Activated naive CD4-positive, alpha-beta T cell treated with anti-CD3 and anti-CD28 coated beads for 36 hours (primary cell): ENCODE measurements around the gene MATR3. TPM values are rescaled to one million over a fixed set of nuclear protein-coding genes. Genes with fewer than 3 reads are reported as not detected.

ENCODE experiments used
- CTCF ChIA-PET: fragments of 350-600 bp; sonication (Branson Sonifier 250); formaldehyde crosslinking; loops from one replicate; lab custom pipeline; 2021; ENCODE audit warnings: antibody characterized with exemption; lab: Charles Lee
- DNase-seq: peaks from one replicate; pipeline ENCODE4 v3.0.0-alpha.2; 2020
- H3K27ac Mint-ChIP-seq: one replicate; pipeline ENCODE4 v1.8.0; 2021; ENCODE audit warnings: mild to moderate bottlenecking, mixed read lengths
- H3K27me3 Mint-ChIP-seq: one replicate; pipeline ENCODE4 v1.8.0; 2021; ENCODE audit warnings: low read depth, mixed read lengths
- H3K36me3 Mint-ChIP-seq: one replicate; pipeline ENCODE4 v1.8.0; 2021; ENCODE audit warnings: low read depth, mixed read lengths
- H3K4me1 Mint-ChIP-seq: one replicate; pipeline ENCODE4 v1.8.0; 2021; ENCODE audit warnings: low read depth, mixed read lengths
- H3K4me3 Mint-ChIP-seq: one replicate; pipeline ENCODE4 v1.8.0; 2021; ENCODE audit warnings: mild to moderate bottlenecking, moderate library complexity, mixed read lengths
- H3K9me3 Mint-ChIP-seq: one replicate; pipeline ENCODE4 v1.8.0; 2021; ENCODE audit warnings: mixed read lengths
- intact Hi-C: fragments of 100-400 bp; cut with micrococcal nuclease; formaldehyde crosslinking; loops from one replicate; pipeline ENCODE4 v1.15.1; 2023
- total RNA-seq, 2 experiments: library from RNA; stranded (reverse); gene quantifications; one replicate each; pipeline ENCODE4 v1.2.3, GENCODE V29; 2021

The MATR3 gene, protein sequence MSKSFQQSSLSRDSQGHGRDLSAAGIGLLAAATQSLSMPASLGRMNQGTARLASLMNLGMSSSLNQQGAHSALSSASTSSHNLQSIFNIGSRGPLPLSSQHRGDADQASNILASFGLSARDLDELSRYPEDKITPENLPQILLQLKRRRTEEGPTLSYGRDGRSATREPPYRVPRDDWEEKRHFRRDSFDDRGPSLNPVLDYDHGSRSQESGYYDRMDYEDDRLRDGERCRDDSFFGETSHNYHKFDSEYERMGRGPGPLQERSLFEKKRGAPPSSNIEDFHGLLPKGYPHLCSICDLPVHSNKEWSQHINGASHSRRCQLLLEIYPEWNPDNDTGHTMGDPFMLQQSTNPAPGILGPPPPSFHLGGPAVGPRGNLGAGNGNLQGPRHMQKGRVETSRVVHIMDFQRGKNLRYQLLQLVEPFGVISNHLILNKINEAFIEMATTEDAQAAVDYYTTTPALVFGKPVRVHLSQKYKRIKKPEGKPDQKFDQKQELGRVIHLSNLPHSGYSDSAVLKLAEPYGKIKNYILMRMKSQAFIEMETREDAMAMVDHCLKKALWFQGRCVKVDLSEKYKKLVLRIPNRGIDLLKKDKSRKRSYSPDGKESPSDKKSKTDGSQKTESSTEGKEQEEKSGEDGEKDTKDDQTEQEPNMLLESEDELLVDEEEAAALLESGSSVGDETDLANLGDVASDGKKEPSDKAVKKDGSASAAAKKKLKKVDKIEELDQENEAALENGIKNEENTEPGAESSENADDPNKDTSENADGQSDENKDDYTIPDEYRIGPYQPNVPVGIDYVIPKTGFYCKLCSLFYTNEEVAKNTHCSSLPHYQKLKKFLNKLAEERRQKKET
- total RNA-seq = 100 to 1,000 TPM; 137 to 164 TPM

DNA sequence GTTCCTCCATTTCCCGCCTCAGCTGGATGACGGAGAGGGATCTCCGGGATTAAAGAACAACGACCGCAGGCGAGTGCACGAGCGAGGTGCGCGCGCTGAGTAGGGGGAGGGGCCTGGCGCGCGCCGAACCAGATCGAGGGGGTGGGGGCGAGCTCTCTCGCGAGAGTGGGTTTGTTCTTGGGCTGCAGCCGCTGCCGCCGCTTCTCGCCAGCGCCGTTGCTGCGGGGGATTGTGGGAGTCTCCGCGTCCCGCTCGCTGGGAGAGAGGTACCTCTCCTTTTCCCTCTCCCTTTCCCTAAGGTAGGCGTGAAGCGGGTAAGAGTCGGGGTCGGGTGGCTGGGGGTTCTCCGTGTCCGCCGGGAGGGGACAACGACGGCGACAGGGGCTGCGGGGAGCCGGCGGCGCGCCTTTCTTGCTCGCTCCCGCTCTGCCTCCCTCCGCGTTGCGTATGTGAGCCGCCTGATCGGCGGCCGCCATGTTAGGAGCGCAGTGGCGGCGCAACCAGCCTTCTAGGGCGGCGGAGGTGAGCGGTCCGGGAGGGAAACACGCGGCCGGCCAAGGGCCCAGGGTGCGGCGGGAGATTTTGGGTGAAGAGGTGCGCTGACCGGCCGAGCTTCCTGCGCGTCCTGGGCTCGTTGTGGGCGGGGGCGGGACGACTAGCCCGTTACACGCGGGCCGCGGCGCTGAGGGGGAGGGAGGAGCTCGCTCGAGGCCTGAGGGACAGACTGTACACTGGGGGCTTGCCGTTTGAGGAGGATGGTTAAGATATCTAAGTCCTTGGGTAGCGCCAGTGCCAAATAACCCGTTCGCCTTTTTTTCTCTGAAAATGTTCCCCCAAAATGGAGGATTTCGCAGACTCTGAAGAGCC lies at the start of gene MATR3:
Gene MATR3 (plus strand): TSS at position 234 of the 867 bp plus-strand sequence. CDS start 13,676 bp downstream, outside the sequence.
- Mint-ChIP-seq H3K27me3 (no peaks in the 10 kb centered on the region), H3K36me3 (peaks cover 28% of the 10 kb centered on the region), H3K4me1 (peaks cover 37% of the 10 kb centered on the region), H3K9me3 (no peaks in the 10 kb centered on the region), H3K4me3 (peak within 1 kb of the TSS; percentile 89), H3K27ac (peak within 1 kb of the TSS; percentile 97)
- intact Hi-C loops = loop anchor here (1.0 to 10.0 kb wide), 13 partner anchors 8 to 1539 kb away; partner anchors contain the start of genes CDC25C, EGR1, FAM53C and HNRNPA0
- DNase-seq = peak; percentile 96
- CTCF ChIA-PET = interaction anchor here (0.7 to 1.5 kb wide), 4 partner anchors 43 to 715 kb away, joined by 3 to 4 read pairs (median 3); partner anchors contain the start of gene PAIP2

DNA sequence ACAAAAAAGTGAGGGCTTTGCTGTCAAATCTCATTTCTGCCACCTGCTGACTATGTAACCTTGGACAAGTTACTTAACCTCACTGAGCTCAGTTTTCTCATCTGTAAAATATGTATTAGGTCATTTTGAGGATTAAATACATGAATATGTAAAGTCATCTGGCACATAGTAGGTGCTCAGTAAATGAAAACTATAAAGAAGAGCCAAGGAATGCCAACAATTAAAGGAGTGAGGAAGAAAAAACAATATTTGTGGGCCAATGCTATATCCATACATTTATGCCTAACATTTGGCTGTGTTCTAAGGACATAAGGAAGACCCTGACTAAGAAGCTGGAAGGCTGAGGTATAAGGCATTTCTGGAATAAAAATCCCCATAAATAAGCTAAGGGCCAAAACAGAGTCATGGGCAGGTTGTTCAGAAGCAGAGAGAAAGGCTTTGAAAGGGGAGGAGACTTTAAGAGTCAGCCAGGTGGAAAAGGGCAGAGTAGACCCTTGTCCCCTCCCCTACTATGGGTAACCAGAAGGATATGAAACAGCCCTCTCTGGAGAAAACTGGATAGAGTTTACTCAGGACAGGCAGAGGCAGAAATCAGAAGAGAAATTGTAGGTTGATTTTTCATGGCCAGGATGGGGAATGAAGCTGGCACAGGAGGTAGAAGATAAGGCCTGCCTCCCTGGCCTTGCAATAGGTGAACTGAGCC lies 47.8 kb upstream of the MATR3 start:
- DNase-seq = no peak
- Mint-ChIP-seq H3K27me3 (no peaks in the 10 kb centered on the region), H3K36me3 (no peaks in the 10 kb centered on the region), H3K4me1 (peaks cover 18% of the 10 kb centered on the region), H3K27ac (peak overlapping the region; percentile 70), H3K4me3 (no peak overlapping the region), H3K9me3 (no peaks in the 10 kb centered on the region)
- intact Hi-C loops = loop anchor here (1.0 to 5.0 kb wide), 2 partner anchors 47 to 593 kb away; partner anchors contain the start of gene SIL1
- CTCF ChIA-PET = interaction anchor here (0.9 kb wide), 1 partner anchor 27 kb away, joined by 3 read pairs; no protein-coding TSS in a partner anchor

DNA sequence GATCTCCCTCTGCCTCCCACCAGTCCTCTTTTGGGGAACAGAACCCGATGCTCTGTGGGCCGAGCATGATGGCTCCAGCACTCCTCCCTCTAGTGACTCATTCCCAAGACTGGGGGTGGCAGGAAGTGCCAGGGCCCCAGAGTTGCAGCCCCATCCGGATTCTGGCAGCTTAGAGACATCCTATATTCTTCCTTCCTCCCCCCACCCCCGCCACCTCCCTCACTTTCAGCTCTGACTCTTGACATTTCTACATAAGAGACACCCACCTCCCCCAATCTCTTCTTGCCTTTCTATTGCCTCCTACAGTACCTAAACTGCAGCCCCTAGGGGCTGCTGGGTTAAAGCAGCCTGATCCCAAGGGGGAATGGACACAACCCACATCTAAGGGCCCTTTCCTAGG lies 47.1 kb upstream of the MATR3 start:
- no peak overlapping the region for H3K4me3 Mint-ChIP-seq
- CTCF ChIA-PET = interaction anchor here (0.9 kb wide), 1 partner anchor 27 kb away, joined by 3 read pairs; no protein-coding TSS in a partner anchor
- peak; percentile 79 for DNase-seq
- H3K27ac Mint-ChIP-seq = peak overlapping the region; percentile 70
- peaks cover 22% of the 10 kb centered on the region for H3K4me1 Mint-ChIP-seq
- H3K27me3 Mint-ChIP-seq = no peaks in the 10 kb centered on the region
- H3K36me3 Mint-ChIP-seq = no peaks in the 10 kb centered on the region
- H3K9me3 Mint-ChIP-seq = no peaks in the 10 kb centered on the region
- intact Hi-C loops = loop anchor here (1.0 to 5.0 kb wide), 2 partner anchors 48 to 594 kb away; partner anchors contain the start of gene SIL1

DNA sequence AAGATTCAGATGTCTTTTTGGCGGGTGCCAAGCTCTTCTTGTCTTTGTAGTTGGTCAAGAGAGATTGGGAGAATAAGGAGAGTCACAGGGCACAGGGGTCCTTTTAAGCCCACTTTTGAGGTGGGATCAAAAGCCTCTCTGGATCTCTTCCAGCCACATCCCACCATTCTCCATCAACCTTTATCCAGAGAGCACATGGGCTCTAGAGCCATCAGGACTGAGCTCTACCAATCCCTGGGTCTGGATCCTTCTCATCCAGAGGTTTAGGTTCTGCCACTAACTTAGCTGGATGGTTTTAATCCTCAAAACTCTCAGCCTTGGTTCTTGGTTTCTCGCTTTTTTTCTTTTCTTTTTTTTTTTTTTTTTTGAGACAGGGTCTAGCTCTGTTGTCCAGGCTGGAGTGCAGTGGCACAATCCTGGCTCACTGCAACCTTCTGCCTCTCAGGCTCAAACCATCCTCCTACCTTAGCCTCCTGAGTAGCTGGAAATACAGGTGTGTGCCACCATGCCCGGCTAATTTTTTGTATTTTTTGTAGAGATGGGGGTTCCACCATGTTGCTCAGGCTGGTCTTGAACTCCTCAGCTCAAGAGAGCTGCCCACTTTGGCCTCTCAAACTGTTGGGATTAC lies 44.6 kb upstream of the MATR3 start:
- intact Hi-C loops = loop anchor here (5.0 kb wide), 1 partner anchor 597 kb away; no protein-coding TSS in a partner anchor
- Mint-ChIP-seq H3K9me3 (no peaks in the 10 kb centered on the region), H3K4me1 (peaks cover 27% of the 10 kb centered on the region), H3K4me3 (no peak overlapping the region), H3K27me3 (no peaks in the 10 kb centered on the region), H3K36me3 (no peaks in the 10 kb centered on the region), H3K27ac (no peak overlapping the region)
- CTCF ChIA-PET = interaction anchor here (1.0 to 1.4 kb wide), 2 partner anchors 13 to 423 kb away, joined by 3 read pairs; no protein-coding TSS in a partner anchor
- no peak for DNase-seq

DNA sequence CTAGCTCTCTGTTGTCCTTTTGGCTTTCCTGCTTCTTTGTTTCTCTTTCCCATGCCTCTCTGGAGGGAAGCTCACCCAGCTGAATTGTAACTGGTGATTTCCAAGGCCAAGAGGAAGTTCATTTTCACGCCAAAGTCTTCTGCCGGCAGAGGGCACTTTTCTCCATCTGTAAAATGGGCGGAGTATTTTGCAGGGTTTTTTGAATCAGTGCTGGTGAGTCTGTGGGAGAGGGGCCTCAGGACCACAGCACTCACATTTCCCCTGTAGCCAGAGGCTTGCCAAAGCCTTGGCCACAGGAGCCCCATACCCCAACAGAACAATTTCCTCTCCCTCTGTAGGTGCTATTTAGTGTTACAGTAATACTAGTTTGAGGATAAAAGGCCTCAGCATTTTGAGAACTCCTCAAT lies 42.3 kb upstream of the MATR3 start:
- CTCF ChIA-PET = interaction anchor here (0.7 to 2.1 kb wide), 14 partner anchors 9 to 302 kb away, joined by 3 to 13 read pairs (median 3); partner anchors contain the start of genes MATR3 and SIL1
- Mint-ChIP-seq H3K36me3 (no peaks in the 10 kb centered on the region), H3K4me1 (peaks cover 19% of the 10 kb centered on the region), H3K4me3 (no peak overlapping the region), H3K9me3 (no peaks in the 10 kb centered on the region), H3K27me3 (no peaks in the 10 kb centered on the region), H3K27ac (peak overlapping the region; percentile 37)
- intact Hi-C loops = loop anchor here (2.0 kb wide), 1 partner anchor 142 kb away; no protein-coding TSS in a partner anchor
- peak; percentile 65 for DNase-seq

DNA sequence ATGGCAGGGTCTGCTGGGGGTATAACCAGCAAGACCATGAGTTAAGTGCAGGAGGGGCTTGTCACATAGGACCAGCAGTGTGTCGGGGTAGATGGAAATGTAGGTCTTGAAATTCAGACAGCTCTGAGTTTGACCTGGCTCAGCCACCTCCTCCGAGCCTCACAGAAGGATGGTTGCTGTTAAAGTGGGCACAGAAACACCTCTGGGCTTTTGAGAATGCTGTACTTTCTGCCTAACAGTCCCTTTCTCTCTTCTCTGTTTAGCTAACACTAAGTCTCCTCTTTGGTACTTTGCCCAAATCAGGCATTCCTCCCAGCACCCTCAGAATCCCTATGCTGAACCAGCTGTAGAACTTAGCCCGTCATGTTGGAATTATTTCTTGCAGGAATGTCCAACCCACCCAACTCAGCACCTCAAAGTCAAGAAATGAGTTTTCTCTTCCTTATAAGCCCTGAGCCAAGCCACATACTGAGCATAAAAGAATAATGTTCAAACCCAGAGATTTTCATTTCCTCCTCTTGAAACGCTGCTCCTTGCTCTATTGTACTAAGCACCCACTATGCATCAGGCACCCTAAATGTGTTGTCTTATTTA lies 41.7 kb upstream of the MATR3 start:
- no peaks in the 10 kb centered on the region for H3K27me3 Mint-ChIP-seq
- peak overlapping the region; percentile 39 for H3K27ac Mint-ChIP-seq
- intact Hi-C loops = loop anchor here (2.0 kb wide), 1 partner anchor 141 kb away; no protein-coding TSS in a partner anchor
- no peaks in the 10 kb centered on the region for H3K36me3 Mint-ChIP-seq
- CTCF ChIA-PET = interaction anchor here (0.6 to 2.1 kb wide), 6 partner anchors 10 to 180 kb away, joined by 3 to 13 read pairs (median 4); no protein-coding TSS in a partner anchor
- H3K4me3 Mint-ChIP-seq = no peak overlapping the region
- no peaks in the 10 kb centered on the region for H3K9me3 Mint-ChIP-seq
- no peak for DNase-seq
- H3K4me1 Mint-ChIP-seq = peaks cover 14% of the 10 kb centered on the region

DNA sequence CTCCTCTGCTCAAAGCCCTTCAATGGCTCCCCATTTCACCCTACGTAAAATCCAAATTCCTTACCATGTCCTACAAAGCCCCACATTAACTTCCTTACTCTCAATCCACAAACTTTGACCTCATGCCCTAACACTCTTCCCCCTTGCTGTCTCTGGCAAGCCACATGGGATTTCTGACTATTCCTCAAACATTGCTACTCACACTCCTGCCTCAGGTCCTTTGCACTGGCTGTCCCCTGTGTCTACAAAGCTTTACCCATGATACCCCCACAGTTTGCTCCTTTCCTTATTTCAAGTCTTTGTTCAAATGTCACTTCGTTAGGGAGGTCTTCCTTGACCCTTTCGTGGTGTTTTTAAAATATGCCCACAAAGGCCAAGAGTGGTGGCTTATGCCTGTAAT lies 40.4 kb upstream of the MATR3 start:
- no peaks in the 10 kb centered on the region for H3K9me3 Mint-ChIP-seq
- intact Hi-C loops = no loop called here
- no peak overlapping the region for H3K4me3 Mint-ChIP-seq
- no peak overlapping the region for H3K27ac Mint-ChIP-seq
- DNase-seq = no peak
- no peaks in the 10 kb centered on the region for H3K36me3 Mint-ChIP-seq
- H3K4me1 Mint-ChIP-seq = peaks cover 9% of the 10 kb centered on the region
- no peaks in the 10 kb centered on the region for H3K27me3 Mint-ChIP-seq
- CTCF ChIA-PET = interaction anchor here (0.7 kb wide), 1 partner anchor 272 kb away, joined by 3 read pairs; no protein-coding TSS in a partner anchor

DNA sequence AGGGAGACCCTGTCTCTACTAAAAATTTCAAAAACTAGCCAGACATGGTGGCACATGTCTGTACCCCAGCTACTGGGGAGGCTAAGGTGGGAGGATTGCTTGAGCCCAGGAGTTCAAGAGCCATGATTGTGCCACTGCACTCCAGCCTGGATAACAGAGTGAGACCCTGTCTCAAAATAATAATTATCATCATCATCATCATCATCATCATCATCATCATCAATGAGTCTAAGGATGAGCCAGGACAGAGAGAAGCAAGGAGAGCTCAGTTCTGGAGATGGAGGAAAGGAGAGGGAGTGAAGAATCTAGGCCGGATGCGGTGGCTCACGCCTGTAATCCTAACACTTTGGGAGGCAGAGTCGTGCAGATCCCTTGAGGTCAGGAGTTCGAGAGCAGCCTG lies 36.7 kb upstream of the MATR3 start:
- H3K27ac Mint-ChIP-seq = no peak overlapping the region
- no peaks in the 10 kb centered on the region for H3K9me3 Mint-ChIP-seq
- intact Hi-C loops = no loop called here
- no peak overlapping the region for H3K4me3 Mint-ChIP-seq
- no peaks in the 10 kb centered on the region for H3K36me3 Mint-ChIP-seq
- no peaks in the 10 kb centered on the region for H3K27me3 Mint-ChIP-seq
- CTCF ChIA-PET = interaction anchor here (0.6 kb wide), 2 partner anchors 9 to 617 kb away, joined by 3 to 4 read pairs; no protein-coding TSS in a partner anchor
- peaks cover 4% of the 10 kb centered on the region for H3K4me1 Mint-ChIP-seq
- no peak for DNase-seq

DNA sequence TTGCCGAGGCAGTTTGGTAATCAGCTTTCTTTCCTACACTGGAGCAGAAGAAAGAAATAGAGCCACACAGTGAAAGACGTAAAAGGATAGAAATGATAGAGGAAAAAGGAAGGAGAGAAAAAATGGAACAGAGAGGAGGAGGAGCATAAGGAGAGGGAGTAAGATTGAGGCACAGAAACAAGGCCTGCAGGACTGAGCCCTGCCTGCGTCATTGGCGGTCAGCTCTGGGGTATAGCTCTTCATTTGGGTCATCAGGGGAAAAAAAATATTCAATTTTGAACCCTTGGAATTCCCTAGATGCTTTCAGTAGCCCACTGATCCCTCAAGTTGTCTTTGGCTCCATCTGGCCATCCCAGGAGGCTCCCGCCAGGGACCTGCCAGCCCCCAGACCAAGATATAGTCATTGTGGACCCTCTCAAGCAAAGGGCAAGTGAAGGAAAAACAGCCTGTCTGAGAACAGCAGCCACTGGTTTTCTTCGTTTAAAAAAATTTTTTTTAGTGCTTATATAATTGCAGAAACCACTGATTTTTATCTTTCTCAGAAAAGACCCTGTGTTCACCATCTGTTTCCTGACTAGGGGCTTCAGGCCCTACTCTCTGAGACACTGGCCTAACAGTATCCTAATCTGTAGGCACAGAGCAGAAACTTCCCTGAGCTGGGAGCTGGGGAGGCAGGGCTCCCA lies 31.3 kb upstream of the MATR3 start:
- intact Hi-C loops = loop anchor here (1.0 to 2.0 kb wide), 6 partner anchors 391 to 811 kb away; no protein-coding TSS in a partner anchor
- no peak for DNase-seq
- Mint-ChIP-seq H3K4me1 (peaks cover 2% of the 10 kb centered on the region), H3K27ac (no peak overlapping the region), H3K4me3 (no peak overlapping the region), H3K36me3 (no peaks in the 10 kb centered on the region), H3K27me3 (no peaks in the 10 kb centered on the region), H3K9me3 (no peaks in the 10 kb centered on the region)
- CTCF ChIA-PET = interaction anchor here (0.6 to 2.6 kb wide), 13 partner anchors 11 to 625 kb away, joined by 3 to 13 read pairs (median 3); no protein-coding TSS in a partner anchor
